ENCODE measurements around the gene NDUFV2. TPM values are rescaled to one million over a fixed set of nuclear protein-coding genes. Genes with fewer than 3 reads are reported as not detected.

NDUFV2 gene
- total and polyA plus RNA-seq, 2 donors (not counting 3 experiments of a cell fraction or from before 2014, with no cell fraction given): 65.7 to 152 TPM

DNA sequence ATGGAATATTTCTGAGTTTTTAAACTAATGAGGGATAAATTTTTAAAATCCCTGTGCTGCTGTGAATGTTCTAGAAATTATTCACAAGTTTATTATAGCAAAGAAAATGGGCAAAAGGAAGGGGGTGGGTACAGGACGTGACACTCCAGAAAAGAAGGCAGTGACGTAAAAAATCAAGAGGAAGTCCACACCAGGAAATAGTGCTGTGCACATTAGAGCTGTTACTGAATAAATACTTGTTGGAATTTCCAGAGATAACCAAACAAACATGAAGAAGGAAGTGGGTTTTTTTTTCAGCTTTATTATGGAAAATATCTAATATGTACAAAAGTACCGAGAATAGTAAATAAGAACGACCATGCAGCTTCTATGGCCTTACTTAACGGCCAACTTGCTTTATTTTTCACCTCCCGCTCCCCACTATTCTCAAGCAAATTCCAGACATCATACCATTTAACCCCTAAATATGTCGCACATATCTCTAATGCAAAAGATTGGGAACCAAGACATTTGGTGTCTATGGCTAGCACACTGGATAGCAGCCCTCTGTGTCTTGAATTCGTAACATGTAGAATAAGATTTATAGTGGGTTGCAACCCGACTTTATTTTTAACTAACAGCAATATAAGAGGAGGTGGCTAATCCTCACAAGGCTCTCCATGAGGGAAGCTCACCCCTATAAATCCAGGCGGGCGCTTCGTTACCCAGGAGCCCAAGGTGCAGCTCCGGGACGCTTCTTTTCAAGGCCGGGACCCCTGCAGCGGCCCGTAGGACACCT is 580 bp upstream of the NDUFV2 start:
- Histone ChIP-seq H3K79me2 (ENCODE audit: control insufficient read depth, insufficient read depth, low read length) (peaks cover 43% of the 10 kb centered on the region), H2AFZ (ENCODE audit: low read depth, low read length) (peak overlapping the region; percentile 47), H3K9ac (replicated peaks; ENCODE audit: extremely low read depth, insufficient read depth, low read length) (peak overlapping the region; percentile 98), H3K27ac (ENCODE audit: insufficient read depth, low read depth, low read length) (peak overlapping the region; percentile 95), H4K20me1 (replicated peaks; ENCODE audit: control insufficient read depth, extremely low read depth, insufficient read depth, low read length) (peaks cover 6% of the 10 kb centered on the region), H3K9me3 (replicated peaks; ENCODE audit: control insufficient read depth, insufficient read depth, low read length) (no peaks in the 10 kb centered on the region), H3K4me3 (replicated peaks in 1 of 3; ENCODE audit: insufficient read depth in 1 of 3, low read depth in 1 of 3, low read length in 3 of 3) (peak overlapping the region; percentile 69 to 96 (median 91)), H3K9me1 (replicated peaks; ENCODE audit: control insufficient read depth, extremely low read depth, insufficient read depth, low read length) (no peaks in the 10 kb centered on the region), H3K27me3 (ENCODE audit: control insufficient read depth in 2 of 2, insufficient read depth in 2 of 2, low read length in 2 of 2) (no peaks in the 10 kb centered on the region), H3K4me1 (ENCODE audit: control insufficient read depth, extremely low read depth, insufficient read depth, low read length) (peaks cover 43% of the 10 kb centered on the region), H3K4me2 (ENCODE audit: insufficient read depth, low read length) (peak overlapping the region; percentile 98), H3K36me3 (ENCODE audit: control insufficient read depth in 2 of 2, extremely low read depth in 1 of 2, insufficient read depth in 2 of 2, low read length in 2 of 2) (peaks cover 0 to 2% of the 10 kb centered on the region in 2 experiments)
- intact Hi-C loops (cut with micrococcal nuclease): loop anchor here (1.0 to 5.0 kb wide), 6 partner anchors 8 to 373 kb away; partner anchors contain the start of genes RALBP1 and TWSG1
- TSS peak; percentile 89 for BruUV-seq (replicated peaks)
- TF ChIP-seq POLR2AphosphoS5 (IDR thresholded peaks at IDR 0.05; ENCODE audit: insufficient read depth, low read depth, low read length) (peak; percentile 35), EZH2 (IDR thresholded peaks at IDR 0.05; ENCODE audit: borderline replicate concordance, low read depth, low read length, severe bottlenecking) (no peak), POLR2A (IDR thresholded peaks at IDR 0.05; ENCODE audit: low read depth, low read length) (peak; percentile 64)
- peak; percentile 87 for FAIRE-seq
- peak; percentile 80 for DNase-seq (ENCODE audit: low read depth, low spot score)
- dilution Hi-C loops (cut with MboI; ENCODE audit: extremely low pct_ligation_motif_present, low sequenced_read_pairs): no loop called here
- POLR2A ChIA-PET: interaction anchor here (0.6 kb wide), 1 partner anchor 233 kb away, joined by 3 read pairs; the partner anchor contains the start of gene TWSG1
- CTCF ChIA-PET: interaction anchor here (1.2 to 1.5 kb wide), 3 partner anchors 29 to 45 kb away, joined by 3 to 7 read pairs (median 3); no protein-coding TSS in a partner anchor

DNA sequence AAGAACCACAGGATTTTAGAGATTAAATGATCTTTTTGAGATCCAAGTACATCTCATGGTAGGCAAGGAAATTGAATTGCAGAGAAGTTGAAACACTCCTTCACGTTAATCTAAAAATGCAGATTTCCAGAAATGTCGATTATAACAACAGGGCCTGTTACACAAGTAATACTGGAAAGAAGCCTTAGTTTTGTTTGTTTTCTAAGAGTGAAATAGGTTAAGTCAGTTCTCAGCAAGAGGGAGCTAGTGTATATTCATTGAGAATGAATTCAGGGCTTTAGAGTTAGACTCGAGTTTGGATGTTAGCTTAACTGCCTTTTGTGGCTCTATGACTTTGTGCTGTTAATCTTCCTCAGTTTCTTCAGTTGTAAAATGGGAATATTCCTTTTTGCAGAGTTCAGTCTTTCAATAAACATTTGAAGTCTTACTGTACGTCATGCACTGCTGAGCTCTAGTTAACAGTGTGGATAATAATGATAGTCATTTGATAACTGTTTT is 926 bp downstream of the NDUFV2 start:
- H2AFZ ChIP-seq (ENCODE audit: low read depth, low read length): no peak overlapping the region
- peaks cover 6% of the 10 kb centered on the region for H4K20me1 ChIP-seq (replicated peaks; ENCODE audit: control insufficient read depth, extremely low read depth, insufficient read depth, low read length)
- DNase-seq (ENCODE audit: low read depth, low spot score) (peak; percentile 70), FAIRE-seq (peak; percentile 77)
- H3K79me2 ChIP-seq (ENCODE audit: control insufficient read depth, insufficient read depth, low read length): peaks cover 59% of the 10 kb centered on the region
- H3K9ac ChIP-seq (replicated peaks; ENCODE audit: extremely low read depth, insufficient read depth, low read length): peak overlapping the region; percentile 84
- ChIA-PET POLR2A (no interaction called here), CTCF (interaction anchor here (0.8 to 3.1 kb wide), 10 partner anchors 11 to 413 kb away, joined by 3 to 23 read pairs (median 4); partner anchors contain the start of gene ANKRD12)
- intact Hi-C loops (cut with micrococcal nuclease): loop anchor here (1.0 to 5.0 kb wide), 3 partner anchors 31 to 229 kb away; partner anchors contain the start of genes ANKRD12 and TWSG1
- no peaks in the 10 kb centered on the region for H3K9me3 ChIP-seq (replicated peaks; ENCODE audit: control insufficient read depth, insufficient read depth, low read length)
- H3K27me3 ChIP-seq (ENCODE audit: control insufficient read depth in 2 of 2, insufficient read depth in 2 of 2, low read length in 2 of 2): no peaks in the 10 kb centered on the region
- BruUV-seq (replicated peaks): no TSS peak
- H3K9me1 ChIP-seq (replicated peaks; ENCODE audit: control insufficient read depth, extremely low read depth, insufficient read depth, low read length): no peaks in the 10 kb centered on the region
- dilution Hi-C loops (cut with MboI; ENCODE audit: extremely low pct_ligation_motif_present, low sequenced_read_pairs): no loop called here
- H3K4me3 ChIP-seq (replicated peaks in 1 of 3; ENCODE audit: insufficient read depth in 1 of 3, low read depth in 1 of 3, low read length in 3 of 3): peak overlapping the region; percentile 69 to 98 (median 92)
- H3K4me1 ChIP-seq (ENCODE audit: control insufficient read depth, extremely low read depth, insufficient read depth, low read length): peaks cover 46% of the 10 kb centered on the region
- TF ChIP-seq EZH2 (IDR thresholded peaks at IDR 0.05; ENCODE audit: borderline replicate concordance, low read depth, low read length, severe bottlenecking): no peak
- TF ChIP-seq POLR2A (IDR thresholded peaks at IDR 0.05; ENCODE audit: low read depth, low read length): no peak
- no peak for TF ChIP-seq FOS (IDR thresholded peaks at IDR 0.05; ENCODE audit: borderline replicate concordance, insufficient read depth, low read length)
- TF ChIP-seq, protein P1, sequence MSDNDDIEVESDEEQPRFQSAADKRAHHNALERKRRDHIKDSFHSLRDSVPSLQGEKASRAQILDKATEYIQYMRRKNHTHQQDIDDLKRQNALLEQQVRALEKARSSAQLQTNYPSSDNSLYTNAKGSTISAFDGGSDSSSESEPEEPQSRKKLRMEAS (IDR thresholded peaks at IDR 0.05; ENCODE audit: insufficient read depth, insufficient read length): no peak
- TF ChIP-seq MYC (IDR thresholded peaks at IDR 0.05; ENCODE audit: low read depth, low read length): no peak
- TF ChIP-seq, protein P2, sequence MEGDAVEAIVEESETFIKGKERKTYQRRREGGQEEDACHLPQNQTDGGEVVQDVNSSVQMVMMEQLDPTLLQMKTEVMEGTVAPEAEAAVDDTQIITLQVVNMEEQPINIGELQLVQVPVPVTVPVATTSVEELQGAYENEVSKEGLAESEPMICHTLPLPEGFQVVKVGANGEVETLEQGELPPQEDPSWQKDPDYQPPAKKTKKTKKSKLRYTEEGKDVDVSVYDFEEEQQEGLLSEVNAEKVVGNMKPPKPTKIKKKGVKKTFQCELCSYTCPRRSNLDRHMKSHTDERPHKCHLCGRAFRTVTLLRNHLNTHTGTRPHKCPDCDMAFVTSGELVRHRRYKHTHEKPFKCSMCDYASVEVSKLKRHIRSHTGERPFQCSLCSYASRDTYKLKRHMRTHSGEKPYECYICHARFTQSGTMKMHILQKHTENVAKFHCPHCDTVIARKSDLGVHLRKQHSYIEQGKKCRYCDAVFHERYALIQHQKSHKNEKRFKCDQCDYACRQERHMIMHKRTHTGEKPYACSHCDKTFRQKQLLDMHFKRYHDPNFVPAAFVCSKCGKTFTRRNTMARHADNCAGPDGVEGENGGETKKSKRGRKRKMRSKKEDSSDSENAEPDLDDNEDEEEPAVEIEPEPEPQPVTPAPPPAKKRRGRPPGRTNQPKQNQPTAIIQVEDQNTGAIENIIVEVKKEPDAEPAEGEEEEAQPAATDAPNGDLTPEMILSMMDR (IDR thresholded peaks at IDR 0.05; ENCODE audit: extremely low read depth in 1 of 2, insufficient read depth in 1 of 2, low read depth in 1 of 2, low read length in 2 of 2): no peak
- TF ChIP-seq GATA2 (IDR thresholded peaks at IDR 0.05; ENCODE audit: insufficient read depth, insufficient read length, low read depth, low read length): no peak
- no peak for TF ChIP-seq POLR2AphosphoS5 (IDR thresholded peaks at IDR 0.05; ENCODE audit: insufficient read depth, low read depth, low read length)
- TF ChIP-seq JUN (IDR thresholded peaks at IDR 0.05; ENCODE audit: borderline replicate concordance, insufficient read depth, insufficient read length, low read depth): no peak
- peaks cover 0 to 2% of the 10 kb centered on the region in 2 experiments for H3K36me3 ChIP-seq (ENCODE audit: control insufficient read depth in 2 of 2, extremely low read depth in 1 of 2, insufficient read depth in 2 of 2, low read length in 2 of 2)
- peak overlapping the region; percentile 99 for H3K4me2 ChIP-seq (ENCODE audit: insufficient read depth, low read length)
- peak overlapping the region; percentile 95 for H3K27ac ChIP-seq (ENCODE audit: insufficient read depth, low read depth, low read length)

Data from endothelial cell of umbilical vein (primary cell).